NCI-H748 (cell line): ENCODE measurements around the gene LARGE1.

ENCODE experiments used
- DNase-seq: peaks from one replicate; lab custom pipeline; 2025; ENCODE audit not compliant: unreplicated experiment; lab: John Stamatoyannopoulos, UW

The LARGE1 gene

GRCh38 chr22:33828302-33828701 is 92.0 kb downstream of the LARGE1 start:
- no peak for DNase-seq

GRCh38 chr22:33825761-33826160 is 94.5 kb downstream of the LARGE1 start:
- no peak for DNase-seq

GRCh38 chr22:33823552-33823951 is 96.7 kb downstream of the LARGE1 start:
- DNase-seq, result no peak

GRCh38 chr22:33821290-33821689 is 99.0 kb downstream of the LARGE1 start:
- DNase-seq, result no peak

- no peak for DNase-seq
Observed at GRCh38 chr22:33819743-33820142, 100.5 kb downstream of the LARGE1 start.

- DNase-seq, result no peak
Observed at GRCh38 chr22:33817512-33818127, 102.7 kb downstream of the LARGE1 start.

- DNase-seq, result no peak
Observed at GRCh38 chr22:33812360-33812977, 107.8 kb downstream of the LARGE1 start.

- DNase-seq, result no peak
Observed at GRCh38 chr22:33811686-33812085, 108.6 kb downstream of the LARGE1 start.

- no peak for DNase-seq
Observed at GRCh38 chr22:33811208-33811607, 109.1 kb downstream of the LARGE1 start.

- DNase-seq, result no peak
Observed at GRCh38 chr22:33807470-33807869, 112.8 kb downstream of the LARGE1 start.

- DNase-seq, result no peak
Observed at GRCh38 chr22:33806191-33806590, 114.1 kb downstream of the LARGE1 start.

GRCh38 chr22:33803371-33804282 is 116.6 kb downstream of the LARGE1 start:
- no peak for DNase-seq

GRCh38 chr22:33798401-33798800 is 121.9 kb downstream of the LARGE1 start:
- DNase-seq, result no peak

GRCh38 chr22:33796494-33796893 is 123.8 kb downstream of the LARGE1 start:
- DNase-seq, result no peak

- DNase-seq, result no peak
Observed at GRCh38 chr22:33793475-33793874, 126.8 kb downstream of the LARGE1 start.

- no peak for DNase-seq
Observed at GRCh38 chr22:33792832-33793231, 127.4 kb downstream of the LARGE1 start.

- DNase-seq, result no peak
Observed at GRCh38 chr22:33789690-33790253, 130.5 kb downstream of the LARGE1 start.

- no peak for DNase-seq
Observed at GRCh38 chr22:33788927-33789326, 131.3 kb downstream of the LARGE1 start.

- DNase-seq, result no peak
Observed at GRCh38 chr22:33787645-33788456, 132.4 kb downstream of the LARGE1 start.

- no peak for DNase-seq
Observed at GRCh38 chr22:33786149-33786548, 134.1 kb downstream of the LARGE1 start.
